ENCODE data around the gene CAPN14.

GRCh38 chr2:31266804-31267203 lies 49.5 kb upstream of the CAPN14 start:
- TF ChIP-seq CTCF (IDR thresholded peaks at IDR 0.05) (no peak), POLR2AphosphoS5 (IDR thresholded peaks at IDR 0.05; ENCODE audit: low read depth, low read length) (no peak)

All from Panc1 (cell line).